OCI-LY1 (cell line): ENCODE measurements around the gene MLLT3.

ENCODE experiments used
- CTCF ChIP-seq: fragments of 200-600 bp; sonication (generic), shearing (Covaris generic); IDR thresholded peaks from 2 replicates; pipeline ENCODE4 v1.5.1; 2017; ENCODE audit warnings: mild to moderate bottlenecking, antibody characterized with exemption, low read length, moderate library complexity, mixed read lengths
- EZH2 ChIP-seq: fragments of 200-600 bp; sonication (generic), shearing (Covaris generic); IDR thresholded peaks from 2 replicates; pipeline ENCODE4 v1.8.0; 2017; ENCODE audit warnings: borderline replicate concordance, mixed run types, mild to moderate bottlenecking, antibody characterized with exemption, low read length, moderate library complexity, mixed read lengths

GRCh38 chr9:20549053-20549452 is 73.2 kb downstream of the MLLT3 start:
- TF ChIP-seq CTCF (no peak), EZH2 (no peak)
